Measurements from ENCODE around the gene SIRT7.

GRCh38 chr17:81939218-81939617 lies 21.2 kb upstream of the SIRT7 start:
- TF ChIP-seq CTCF (IDR thresholded peaks at IDR 0.05) = no peak
- TF ChIP-seq POLR2AphosphoS5 (IDR thresholded peaks at IDR 0.05) = no peak
- TF ChIP-seq EP300 (IDR thresholded peaks at IDR 0.05) = no peak
